ENCODE data around the gene DPEP2.
"Not testable (repeated sequence)": the region's sequence is repeated elsewhere in the genome, so short reads cannot be mapped to it uniquely, and the experiment has no call there.

Gene DPEP2

DNA sequence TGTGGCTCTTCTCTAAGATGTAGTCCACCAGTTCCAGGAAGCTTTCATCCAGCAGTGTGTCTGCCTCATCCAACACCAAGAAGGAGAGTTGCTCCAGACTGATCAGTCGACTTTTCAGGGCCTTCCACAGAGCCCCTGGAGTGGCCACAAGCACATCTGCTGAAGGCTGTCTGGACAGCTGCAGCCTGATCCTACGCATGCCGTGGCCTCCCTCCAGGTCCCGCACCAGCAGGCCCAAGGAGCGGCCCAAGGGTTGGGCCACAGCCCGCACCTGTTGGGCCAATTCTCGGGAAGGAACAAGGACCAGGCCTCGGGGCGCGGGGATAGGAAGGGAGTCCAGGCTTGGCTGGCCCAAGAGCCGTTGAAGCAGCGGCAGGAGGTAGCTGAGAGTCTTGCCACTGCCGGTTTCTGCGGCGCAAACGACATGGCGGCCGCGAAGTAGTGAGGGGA, 23.0 kb upstream of the DPEP2 start:
- peak overlapping the region; percentile 90 for H3K4me3 Mint-ChIP-seq
- intact Hi-C loops (cut with micrococcal nuclease), result loop anchor here (2.0 kb wide), 1 partner anchor 22 kb away; no protein-coding TSS in a partner anchor
- no peaks in the 10 kb centered on the region for H3K9me3 Mint-ChIP-seq
- H3K36me3 Mint-ChIP-seq (ENCODE audit: low read depth), result peaks cover 50% of the 10 kb centered on the region
- peaks cover 27% of the 10 kb centered on the region for H3K4me1 Mint-ChIP-seq (ENCODE audit: low read depth)
- H3K27ac Mint-ChIP-seq, result peak overlapping the region; percentile 92
- H3K27me3 Mint-ChIP-seq, result no peaks in the 10 kb centered on the region

DNA sequence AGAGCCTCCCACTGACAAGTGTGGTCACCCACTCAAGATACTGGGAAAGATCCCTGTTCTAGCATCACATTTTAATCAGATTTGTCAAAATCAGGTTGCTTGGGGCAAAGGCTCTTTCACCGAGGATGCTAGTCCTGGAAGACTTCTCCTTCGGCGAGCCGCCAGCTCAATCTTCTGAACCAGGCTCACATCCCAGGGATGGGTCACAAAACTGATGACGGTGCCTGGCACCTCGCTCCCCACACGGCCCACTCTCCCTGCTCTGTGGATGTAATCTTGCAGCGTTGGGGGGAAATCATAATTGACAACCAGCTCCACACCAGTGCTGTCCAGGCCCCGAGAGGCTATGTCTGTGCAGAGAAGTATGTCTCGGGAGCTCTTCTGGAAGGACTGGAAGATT, 22.2 kb upstream of the DPEP2 start:
- H3K4me1 Mint-ChIP-seq (ENCODE audit: low read depth), result peaks cover 33% of the 10 kb centered on the region
- no peaks in the 10 kb centered on the region for H3K27me3 Mint-ChIP-seq
- H3K36me3 Mint-ChIP-seq (ENCODE audit: low read depth), result peaks cover 42% of the 10 kb centered on the region
- peak overlapping the region; percentile 25 for H3K27ac Mint-ChIP-seq
- no peaks in the 10 kb centered on the region for H3K9me3 Mint-ChIP-seq
- peak overlapping the region; percentile 90 for H3K4me3 Mint-ChIP-seq
- intact Hi-C loops (cut with micrococcal nuclease), result no loop called here

DNA sequence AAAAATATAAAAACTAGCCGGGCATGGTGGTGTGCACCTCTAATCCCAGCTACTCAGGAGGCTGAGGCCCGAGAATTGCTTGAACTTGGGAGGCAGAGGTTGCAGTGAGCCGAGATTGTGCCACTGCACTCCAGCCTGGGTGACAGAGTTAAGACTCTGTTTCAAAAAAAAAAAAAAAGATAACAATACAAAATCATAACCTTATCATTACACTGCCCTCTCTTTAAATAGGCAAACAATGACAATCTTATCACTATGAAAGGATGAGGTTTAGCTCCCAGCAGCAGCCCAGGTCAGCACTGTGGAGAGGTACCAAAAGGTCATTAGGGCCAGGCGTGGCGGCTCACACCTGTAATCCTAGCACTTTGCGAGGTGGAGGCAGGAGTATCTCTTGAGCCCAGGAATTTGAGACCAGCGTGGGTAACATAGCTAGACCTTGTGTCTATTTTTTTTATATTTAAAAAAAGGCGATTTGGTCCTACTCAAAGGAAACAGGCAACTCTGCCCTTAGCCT, 19.9 kb upstream of the DPEP2 start:
- peaks cover 34% of the 10 kb centered on the region for H3K36me3 Mint-ChIP-seq (ENCODE audit: low read depth)
- no peaks in the 10 kb centered on the region for H3K27me3 Mint-ChIP-seq
- intact Hi-C loops (cut with micrococcal nuclease), result no loop called here
- H3K4me1 Mint-ChIP-seq (ENCODE audit: low read depth), result peaks cover 37% of the 10 kb centered on the region
- H3K27ac Mint-ChIP-seq, result no peak overlapping the region
- no peaks in the 10 kb centered on the region for H3K9me3 Mint-ChIP-seq
- H3K4me3 Mint-ChIP-seq, result no peak overlapping the region

DNA sequence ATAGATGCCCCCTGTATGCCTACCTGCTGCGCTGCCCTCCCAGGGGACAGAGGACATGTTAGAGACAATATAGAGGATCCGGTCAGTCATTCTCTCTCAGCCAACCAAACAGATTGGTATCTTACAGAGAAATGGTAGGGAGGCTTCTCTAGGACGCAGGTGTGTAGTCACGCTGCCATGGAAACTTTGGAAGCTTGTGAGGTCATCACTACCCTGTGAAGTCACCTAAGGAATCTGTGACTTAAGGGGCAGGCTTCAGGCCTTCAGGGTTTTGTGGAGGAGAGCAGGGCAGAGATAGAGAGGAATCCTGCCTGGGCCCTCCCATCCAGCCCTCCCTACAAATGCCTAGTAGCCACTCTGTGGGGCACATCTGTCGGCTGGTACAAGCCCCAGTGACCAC, 16.4 kb upstream of the DPEP2 start, which contains the start of gene DPEP2NB:
TSS of gene DPEP2NB (minus strand) at position 231 of the 400 bp plus-strand sequence. CDS start at position 90, 141 bp downstream.
- intact Hi-C loops (cut with micrococcal nuclease), result no loop called here
- Mint-ChIP-seq H3K27me3 (no peaks in the 10 kb centered on the region), H3K27ac (peak within 1 kb of the TSS; percentile 16), H3K4me3 (no peak within 1 kb of the TSS), H3K9me3 (no peaks in the 10 kb centered on the region), H3K4me1 (ENCODE audit: low read depth) (peaks cover 26% of the 10 kb centered on the region), H3K36me3 (ENCODE audit: low read depth) (peaks cover under 1% of the 10 kb centered on the region)

DNA sequence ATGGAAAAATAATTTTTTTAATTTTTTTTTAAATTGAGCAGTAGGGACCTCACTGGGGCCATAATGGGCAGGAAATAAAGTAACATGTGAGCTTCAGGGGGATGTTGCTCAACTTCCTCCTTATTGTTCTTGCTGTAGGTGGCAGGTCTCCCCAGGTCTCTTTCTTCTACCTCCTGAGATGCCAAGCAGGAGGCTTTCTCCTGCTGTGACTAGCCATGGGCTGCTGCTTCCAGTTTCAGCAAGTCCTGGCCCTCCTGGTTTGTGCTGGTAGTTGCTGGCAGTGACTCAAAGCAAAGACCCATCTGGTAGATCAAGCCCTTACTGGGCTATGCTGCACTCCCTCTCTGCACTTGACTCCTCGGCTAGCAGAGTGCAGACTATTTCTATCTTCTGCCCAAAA, 14.2 kb upstream of the DPEP2 start:
- Mint-ChIP-seq H3K4me1 (ENCODE audit: low read depth) (peaks cover 43% of the 10 kb centered on the region), H3K9me3 (no peaks in the 10 kb centered on the region), H3K36me3 (ENCODE audit: low read depth) (no peaks in the 10 kb centered on the region), H3K4me3 (no peak overlapping the region), H3K27me3 (no peaks in the 10 kb centered on the region), H3K27ac (peak overlapping the region; percentile 63)
- intact Hi-C loops (cut with micrococcal nuclease), result no loop called here

DNA sequence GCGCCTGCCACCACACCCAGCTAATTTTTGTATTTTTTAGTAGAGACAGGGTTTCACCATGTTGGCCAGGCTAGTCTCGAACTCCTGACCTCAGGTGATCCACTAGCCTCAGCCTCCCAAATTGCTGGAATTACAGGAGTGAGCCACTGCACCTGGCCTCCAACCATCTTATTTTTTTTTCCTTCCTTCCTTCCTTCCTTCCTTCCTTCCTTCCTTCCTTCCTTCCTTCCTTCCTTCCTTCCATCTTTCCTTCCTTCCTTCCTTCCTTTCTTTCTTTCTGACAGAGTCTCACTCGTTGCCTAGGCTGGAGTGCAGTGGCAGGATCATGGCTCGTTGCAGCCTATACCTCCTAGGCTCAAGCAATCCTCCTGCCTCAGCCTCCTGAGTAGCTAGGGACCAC, 10.6 kb upstream of the DPEP2 start:
- H3K4me3 Mint-ChIP-seq; H3K9me3 Mint-ChIP-seq; intact Hi-C loops (cut with micrococcal nuclease); H3K36me3 Mint-ChIP-seq (ENCODE audit: low read depth); H3K27me3 Mint-ChIP-seq: not testable (repeated sequence)
- Mint-ChIP-seq H3K27ac (peak overlapping the region; percentile 82), H3K4me1 (ENCODE audit: low read depth) (peaks cover 53% of the 10 kb centered on the region)

DNA sequence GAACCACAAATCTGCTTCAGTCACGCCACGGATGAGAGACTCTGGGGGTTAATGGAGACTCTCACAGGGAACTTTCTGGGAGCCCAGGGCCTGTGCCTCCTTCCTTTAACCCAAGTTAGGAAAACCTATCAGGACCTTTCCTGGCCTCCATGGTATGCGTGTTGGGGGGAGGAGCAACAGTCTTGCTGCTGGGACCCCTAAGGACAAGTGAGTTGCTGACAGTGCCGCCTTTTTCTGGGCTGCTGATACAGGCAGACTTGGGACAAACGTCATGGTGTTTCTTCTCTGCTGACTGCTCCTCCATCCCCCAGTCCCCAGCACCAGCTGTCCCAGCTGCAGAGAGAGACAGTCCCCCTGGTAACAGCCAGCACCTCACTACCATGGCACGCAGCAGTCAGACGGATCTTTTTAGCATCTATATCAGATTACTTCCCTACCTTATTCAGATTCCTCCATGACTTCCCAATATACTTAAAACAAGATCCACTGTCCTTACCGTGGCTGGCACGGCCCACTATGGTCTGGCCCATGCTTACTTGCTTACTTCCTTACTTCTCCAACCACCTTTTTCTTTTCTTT, 10.0 kb upstream of the DPEP2 start:
- Mint-ChIP-seq H3K36me3 (ENCODE audit: low read depth) (no peaks in the 10 kb centered on the region), H3K27me3 (no peaks in the 10 kb centered on the region), H3K9me3 (no peaks in the 10 kb centered on the region), H3K27ac (peak overlapping the region; percentile 82), H3K4me3 (no peak overlapping the region), H3K4me1 (ENCODE audit: low read depth) (peaks cover 57% of the 10 kb centered on the region)
- intact Hi-C loops (cut with micrococcal nuclease), result no loop called here

DNA sequence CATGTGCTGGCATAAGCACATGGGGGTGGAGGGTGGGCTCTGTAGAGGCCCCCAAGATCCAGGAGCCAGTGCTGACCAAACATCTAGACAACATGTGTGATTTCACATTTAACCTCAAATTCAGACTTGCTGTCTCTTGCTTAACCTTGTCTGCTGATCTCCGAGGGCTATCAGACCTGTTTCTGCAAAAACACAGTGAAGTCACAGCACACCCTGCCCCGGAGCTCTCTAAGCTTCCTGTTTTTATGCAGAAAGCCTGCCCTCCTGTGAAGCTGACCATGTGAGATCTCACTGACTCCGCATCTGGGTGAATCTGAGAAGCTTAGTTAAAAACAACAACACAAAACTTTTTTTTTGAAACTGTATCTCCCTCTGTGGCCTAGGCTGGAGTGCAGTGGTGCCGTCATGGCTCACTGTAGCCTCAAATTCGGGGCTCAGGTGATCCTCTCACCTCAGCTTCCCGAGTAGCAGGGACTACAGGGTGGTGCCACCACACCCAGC, 6.6 kb upstream of the DPEP2 start:
- H3K4me3 Mint-ChIP-seq, result peak overlapping the region; percentile 44
- peaks cover 53% of the 10 kb centered on the region for H3K4me1 Mint-ChIP-seq (ENCODE audit: low read depth)
- H3K9me3 Mint-ChIP-seq, result no peaks in the 10 kb centered on the region
- intact Hi-C loops (cut with micrococcal nuclease), result loop anchor here (2.0 kb wide), 1 partner anchor 13 kb away; no protein-coding TSS in a partner anchor
- H3K36me3 Mint-ChIP-seq (ENCODE audit: low read depth), result no peaks in the 10 kb centered on the region
- H3K27ac Mint-ChIP-seq, result peak overlapping the region; percentile 98
- no peaks in the 10 kb centered on the region for H3K27me3 Mint-ChIP-seq

DNA sequence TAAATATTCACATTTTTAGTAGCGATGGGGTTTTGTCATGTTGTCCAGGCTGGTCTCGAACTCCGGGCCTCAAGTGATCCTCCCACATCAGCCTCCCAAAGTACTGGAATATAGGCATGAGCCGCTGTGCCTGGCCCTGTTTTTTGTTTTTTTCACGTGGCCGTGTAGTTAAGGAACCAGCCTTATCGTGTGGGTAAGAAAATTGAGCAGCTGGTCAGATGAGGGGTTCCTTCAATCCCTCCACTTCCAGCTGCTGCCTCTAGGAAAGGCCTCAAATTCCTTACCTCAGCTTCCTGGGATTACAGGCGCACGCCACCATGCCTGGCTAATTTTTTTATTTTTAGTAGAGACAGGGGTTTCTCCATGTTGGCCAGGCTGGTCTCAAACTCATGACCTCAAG, 5.9 kb upstream of the DPEP2 start:
- Mint-ChIP-seq H3K27ac (peak overlapping the region; percentile 98), H3K9me3 (no peaks in the 10 kb centered on the region), H3K4me1 (ENCODE audit: low read depth) (peaks cover 56% of the 10 kb centered on the region), H3K36me3 (ENCODE audit: low read depth) (no peaks in the 10 kb centered on the region), H3K4me3 (no peak overlapping the region), H3K27me3 (no peaks in the 10 kb centered on the region)
- intact Hi-C loops (cut with micrococcal nuclease), result no loop called here

DNA sequence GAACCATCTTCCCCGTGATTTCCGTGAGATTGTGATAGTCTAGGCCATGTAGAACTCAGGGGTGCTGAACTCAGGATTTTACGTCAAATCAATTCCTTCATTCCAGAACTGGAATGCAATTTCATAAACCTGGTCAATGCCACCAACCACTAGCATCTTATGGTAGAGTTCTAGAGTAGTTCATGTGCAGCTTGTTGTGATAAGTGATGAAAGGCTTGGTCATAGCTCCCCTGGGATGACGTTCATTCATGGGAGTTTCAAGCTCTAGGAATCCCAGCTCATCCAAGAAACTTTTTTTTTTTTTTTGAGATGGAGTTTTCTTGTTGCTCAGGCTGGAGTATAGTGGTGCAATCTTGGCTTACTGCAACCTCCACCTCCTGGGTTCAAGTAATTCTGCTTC, 3.7 kb upstream of the DPEP2 start:
- Mint-ChIP-seq H3K36me3 (ENCODE audit: low read depth) (peaks cover 13% of the 10 kb centered on the region), H3K9me3 (no peaks in the 10 kb centered on the region), H3K4me3 (no peak overlapping the region), H3K4me1 (ENCODE audit: low read depth) (peaks cover 58% of the 10 kb centered on the region), H3K27ac (no peak overlapping the region), H3K27me3 (no peaks in the 10 kb centered on the region)
- intact Hi-C loops (cut with micrococcal nuclease), result no loop called here

DNA sequence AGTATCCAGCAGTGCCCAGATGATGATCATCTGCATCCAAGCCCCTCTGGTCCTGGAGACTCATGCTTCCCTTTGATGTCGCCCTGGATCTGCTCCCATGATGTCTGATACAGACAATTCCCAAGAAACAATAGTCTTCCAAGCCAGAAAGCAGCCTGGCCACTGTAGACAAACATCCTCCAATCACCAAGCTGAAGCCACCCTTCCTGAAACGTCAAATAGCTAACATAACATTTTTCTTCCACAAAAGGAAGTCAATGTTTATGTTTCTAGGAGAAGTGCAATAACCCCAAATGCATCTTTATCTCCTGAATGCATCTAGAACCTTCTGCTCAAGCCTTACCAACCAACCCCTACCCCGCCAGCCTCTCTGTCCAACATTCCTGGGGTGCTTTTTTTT, 1.2 kb upstream of the DPEP2 start:
- H3K4me1 Mint-ChIP-seq (ENCODE audit: low read depth), result peaks cover 63% of the 10 kb centered on the region
- intact Hi-C loops (cut with micrococcal nuclease), result loop anchor here (2.0 kb wide), 1 partner anchor 22 kb away; the partner anchor contains the start of genes DDX28 and DUS2
- H3K9me3 Mint-ChIP-seq, result no peaks in the 10 kb centered on the region
- no peaks in the 10 kb centered on the region for H3K27me3 Mint-ChIP-seq
- H3K4me3 Mint-ChIP-seq, result peak overlapping the region; percentile 76
- peaks cover 35% of the 10 kb centered on the region for H3K36me3 Mint-ChIP-seq (ENCODE audit: low read depth)
- H3K27ac Mint-ChIP-seq, result peak overlapping the region; percentile 98

DNA sequence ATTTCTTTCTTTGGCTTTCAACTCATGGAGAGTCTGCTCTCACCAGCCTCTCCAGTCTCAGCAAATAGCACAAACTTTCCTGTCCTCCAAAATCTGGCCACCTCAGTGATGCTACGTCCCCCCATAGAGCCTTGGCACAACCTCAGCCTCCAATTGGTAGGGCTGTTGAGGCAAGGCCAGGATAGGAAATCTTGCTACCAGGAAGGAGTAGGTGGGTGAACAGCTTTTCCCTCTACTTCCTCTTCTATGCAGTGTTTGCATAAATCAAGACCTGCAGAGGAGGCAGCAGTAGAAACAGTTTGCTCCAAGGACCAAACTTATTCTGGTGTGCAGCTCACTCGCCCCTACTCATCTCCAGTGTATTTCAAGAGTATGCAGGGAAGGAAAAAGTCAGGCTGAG, 701 bp upstream of the DPEP2 start:
- H3K4me3 Mint-ChIP-seq, result peak overlapping the region; percentile 76
- H3K27me3 Mint-ChIP-seq, result no peaks in the 10 kb centered on the region
- intact Hi-C loops (cut with micrococcal nuclease), result loop anchor here (2.0 kb wide), 1 partner anchor 23 kb away; the partner anchor contains the start of genes DDX28 and DUS2
- H3K4me1 Mint-ChIP-seq (ENCODE audit: low read depth), result peaks cover 63% of the 10 kb centered on the region
- peak overlapping the region; percentile 98 for H3K27ac Mint-ChIP-seq
- H3K9me3 Mint-ChIP-seq, result no peaks in the 10 kb centered on the region
- H3K36me3 Mint-ChIP-seq (ENCODE audit: low read depth), result peaks cover 39% of the 10 kb centered on the region

DNA sequence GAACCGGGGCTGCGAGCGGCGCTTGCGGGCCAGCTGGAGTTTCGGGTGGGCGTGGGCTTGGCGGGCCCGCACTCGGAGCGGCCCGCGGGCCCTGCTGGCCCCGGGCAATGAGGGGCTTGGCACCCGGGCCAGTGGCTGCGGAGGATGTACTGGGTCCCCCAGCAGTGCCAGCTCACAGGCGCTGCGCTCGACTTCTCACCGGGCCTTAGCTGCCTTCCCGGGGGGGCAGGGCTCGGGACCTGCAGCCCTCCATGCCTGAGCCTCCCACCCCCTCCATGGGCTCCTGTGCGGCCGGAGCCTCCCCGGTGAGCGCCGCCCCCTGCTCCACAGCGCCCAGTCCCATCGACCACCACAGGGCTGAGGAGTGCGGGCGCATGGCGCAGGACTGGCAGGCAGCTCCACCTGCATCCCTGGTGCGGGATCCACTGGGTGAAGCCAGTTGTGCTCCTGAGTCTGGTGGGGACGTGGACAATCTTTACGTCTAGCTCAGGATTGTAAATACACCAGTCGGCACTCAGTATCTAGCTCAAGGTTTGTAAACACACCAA, 979 bp downstream of the DPEP2 start:
- H3K27ac Mint-ChIP-seq, result peak overlapping the region; percentile 98
- intact Hi-C loops (cut with micrococcal nuclease); H3K9me3 Mint-ChIP-seq; H3K27me3 Mint-ChIP-seq: not testable (repeated sequence)
- H3K4me1 Mint-ChIP-seq (ENCODE audit: low read depth), result peaks cover 72% of the 10 kb centered on the region
- H3K4me3 Mint-ChIP-seq, result peak overlapping the region; percentile 76
- peaks cover 39% of the 10 kb centered on the region for H3K36me3 Mint-ChIP-seq (ENCODE audit: low read depth)

DNA sequence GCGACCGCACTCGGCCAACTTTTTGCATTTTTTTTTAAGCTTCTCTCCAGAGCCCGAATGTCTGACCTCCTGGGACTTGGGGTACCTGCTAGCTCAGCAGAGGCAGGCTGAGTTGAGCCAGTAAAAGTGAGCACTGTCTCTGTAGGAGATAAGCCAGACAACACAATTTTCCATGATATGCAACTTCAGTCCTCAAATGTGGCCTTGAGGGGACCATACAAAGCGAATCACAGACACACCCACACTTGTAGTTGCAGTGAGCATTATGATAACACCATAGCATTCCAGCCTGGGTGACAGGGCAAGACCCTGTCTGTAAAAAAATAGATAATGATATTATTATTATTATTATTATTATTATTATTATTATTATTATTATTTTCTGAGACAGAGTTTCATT, 2.6 kb downstream of the DPEP2 start:
- H3K36me3 Mint-ChIP-seq (ENCODE audit: low read depth), result peaks cover 53% of the 10 kb centered on the region
- H3K27me3 Mint-ChIP-seq, result no peaks in the 10 kb centered on the region
- no peaks in the 10 kb centered on the region for H3K9me3 Mint-ChIP-seq
- no peak overlapping the region for H3K4me3 Mint-ChIP-seq
- peaks cover 81% of the 10 kb centered on the region for H3K4me1 Mint-ChIP-seq (ENCODE audit: low read depth)
- peak overlapping the region; percentile 99 for H3K27ac Mint-ChIP-seq
- intact Hi-C loops (cut with micrococcal nuclease), result no loop called here
